Measurements from ENCODE around the gene HSPA1A.
"Not testable (repeated sequence)": the region's sequence is repeated elsewhere in the genome, so short reads cannot be mapped to it uniquely, and the experiment has no call there.

DNA sequence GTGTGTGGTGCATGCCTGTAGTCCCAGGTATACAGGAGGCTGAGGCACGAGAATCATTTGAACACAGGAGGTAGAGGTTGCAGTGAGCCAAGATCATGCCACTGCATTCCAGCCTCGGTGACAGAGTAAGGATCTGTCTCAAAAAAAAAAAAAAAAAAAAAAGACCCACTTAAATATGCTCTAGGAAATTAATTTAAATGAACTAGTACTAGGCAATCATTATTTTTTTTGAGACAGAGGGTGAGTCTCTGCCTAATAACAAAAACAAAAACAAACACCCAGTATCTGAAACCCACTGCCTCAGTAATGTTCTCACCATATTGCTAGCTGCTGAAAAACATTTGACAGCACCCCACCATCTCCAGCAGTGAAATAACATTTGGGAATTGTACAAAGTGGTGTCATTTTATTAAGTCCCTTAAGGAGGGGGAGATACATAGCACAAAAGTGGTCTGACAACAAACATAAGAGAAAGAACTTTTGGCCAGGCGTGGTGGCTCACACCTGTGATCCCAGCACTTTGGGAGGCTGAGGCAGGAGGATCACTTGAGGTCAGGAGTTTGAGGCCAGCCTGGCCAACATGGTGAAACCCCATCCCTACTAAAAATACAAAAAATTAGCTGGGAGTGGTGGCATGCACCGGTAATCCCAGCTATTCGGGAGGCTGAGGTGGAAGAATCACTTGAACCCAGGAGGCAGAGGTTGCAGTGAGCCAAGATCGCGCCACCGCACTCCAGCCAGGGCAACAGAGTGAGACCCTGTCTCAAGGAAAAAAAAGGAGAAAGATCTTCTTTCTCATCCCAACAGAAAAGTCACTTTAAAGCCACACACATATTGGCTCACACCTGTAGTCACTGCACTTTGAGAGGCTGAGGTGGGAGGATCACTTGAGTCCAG is 14.1 kb upstream of the HSPA1A start:
- TF ChIP-seq, protein P1, sequence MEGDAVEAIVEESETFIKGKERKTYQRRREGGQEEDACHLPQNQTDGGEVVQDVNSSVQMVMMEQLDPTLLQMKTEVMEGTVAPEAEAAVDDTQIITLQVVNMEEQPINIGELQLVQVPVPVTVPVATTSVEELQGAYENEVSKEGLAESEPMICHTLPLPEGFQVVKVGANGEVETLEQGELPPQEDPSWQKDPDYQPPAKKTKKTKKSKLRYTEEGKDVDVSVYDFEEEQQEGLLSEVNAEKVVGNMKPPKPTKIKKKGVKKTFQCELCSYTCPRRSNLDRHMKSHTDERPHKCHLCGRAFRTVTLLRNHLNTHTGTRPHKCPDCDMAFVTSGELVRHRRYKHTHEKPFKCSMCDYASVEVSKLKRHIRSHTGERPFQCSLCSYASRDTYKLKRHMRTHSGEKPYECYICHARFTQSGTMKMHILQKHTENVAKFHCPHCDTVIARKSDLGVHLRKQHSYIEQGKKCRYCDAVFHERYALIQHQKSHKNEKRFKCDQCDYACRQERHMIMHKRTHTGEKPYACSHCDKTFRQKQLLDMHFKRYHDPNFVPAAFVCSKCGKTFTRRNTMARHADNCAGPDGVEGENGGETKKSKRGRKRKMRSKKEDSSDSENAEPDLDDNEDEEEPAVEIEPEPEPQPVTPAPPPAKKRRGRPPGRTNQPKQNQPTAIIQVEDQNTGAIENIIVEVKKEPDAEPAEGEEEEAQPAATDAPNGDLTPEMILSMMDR (IDR thresholded peaks at IDR 0.05) = not testable (repeated sequence)
- not testable (repeated sequence) for TF ChIP-seq POLR2A (IDR thresholded peaks at IDR 0.05)
